HG03521 (cell line): ENCODE measurements around the gene MAD1L1.

Source experiments
- ATAC-seq: cut with Tn5 transposase; IDR thresholded peaks from one replicate; pipeline ENCODE4 v1.9.1; 2021; ENCODE audit warnings: mild to moderate bottlenecking, moderate library complexity; ENCODE audit not compliant: unreplicated experiment

MAD1L1 gene

DNA sequence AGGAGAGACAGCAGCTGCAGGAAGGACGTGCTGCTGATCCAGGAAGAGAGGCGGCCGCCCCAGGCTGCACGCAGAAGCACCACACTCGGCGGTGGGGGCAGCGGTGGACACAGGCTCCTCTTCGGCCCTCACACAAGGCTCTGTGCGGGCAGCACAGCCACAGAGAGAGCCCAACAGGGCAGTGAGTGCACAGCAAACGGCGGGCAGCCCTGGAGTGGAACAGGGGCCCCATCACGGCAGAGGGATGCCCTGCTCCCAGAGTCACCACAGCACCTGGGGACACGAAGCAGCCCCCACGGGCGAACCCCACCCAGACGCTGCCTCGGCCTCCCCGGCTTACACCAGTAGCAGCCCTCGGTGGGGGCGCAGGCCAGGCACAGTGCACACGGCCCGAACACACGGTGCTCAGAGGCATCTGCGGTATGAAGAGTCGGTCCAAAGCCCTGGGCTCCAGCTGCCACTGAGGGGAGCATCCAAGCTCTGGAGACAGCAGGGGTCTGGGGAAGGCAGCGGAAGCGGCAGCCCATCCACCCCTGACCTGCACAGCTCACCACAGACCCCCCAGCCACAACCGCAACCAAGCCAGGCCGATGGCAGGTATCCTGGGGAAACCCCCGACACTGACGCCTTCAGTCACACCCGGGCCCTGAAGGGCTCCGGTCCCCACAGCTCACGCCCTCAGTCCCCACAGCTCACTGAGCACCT is 26.1 kb upstream of the MAD1L1 start:
- peak; percentile 62 for ATAC-seq

DNA sequence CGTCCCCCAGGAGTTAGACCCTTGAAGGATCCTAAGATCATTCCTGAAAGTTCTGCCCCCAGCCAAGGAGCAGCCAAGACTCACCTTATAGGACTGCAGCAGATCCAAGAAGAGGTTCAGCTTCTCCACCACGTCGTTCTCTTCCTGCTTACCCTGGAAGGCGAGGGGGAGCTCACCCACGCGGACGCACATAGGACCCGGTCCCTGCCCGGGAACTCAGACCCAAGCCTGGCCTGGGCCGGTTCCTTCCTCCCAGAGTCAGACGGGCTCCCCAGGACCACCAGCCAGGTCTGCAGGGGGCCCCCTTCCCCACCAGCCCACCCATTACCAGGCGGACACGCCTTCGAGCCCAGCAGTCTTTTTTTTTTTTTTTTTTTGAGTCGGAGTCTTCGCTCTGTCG is 24.9 kb upstream of the MAD1L1 start:
- no peak for ATAC-seq

DNA sequence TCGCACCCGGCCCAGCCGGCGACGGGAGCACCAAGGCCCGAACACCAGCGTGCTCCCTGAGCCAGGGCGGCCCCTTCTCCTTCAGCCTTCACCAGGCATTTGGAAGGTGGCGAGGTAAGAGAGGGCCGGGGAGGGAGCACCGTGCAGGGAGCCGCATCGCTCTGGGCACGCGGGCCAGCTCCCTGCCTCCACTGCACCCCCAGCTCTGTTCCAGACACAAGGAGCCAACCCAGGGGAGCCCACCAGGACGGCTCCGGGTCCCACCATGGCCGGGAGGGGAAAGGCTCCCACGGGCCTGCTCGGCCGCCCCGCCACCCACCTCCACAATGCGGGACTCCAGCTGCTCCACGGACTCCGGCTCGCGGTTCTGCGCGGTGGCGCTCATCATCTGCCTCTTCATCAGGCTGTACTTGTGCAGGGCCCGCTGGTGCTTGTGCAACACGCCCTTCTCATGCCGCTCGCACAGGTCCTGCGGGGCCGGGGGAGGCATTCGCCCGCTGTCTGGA is 24.4 kb upstream of the MAD1L1 start:
- ATAC-seq, result no peak

DNA sequence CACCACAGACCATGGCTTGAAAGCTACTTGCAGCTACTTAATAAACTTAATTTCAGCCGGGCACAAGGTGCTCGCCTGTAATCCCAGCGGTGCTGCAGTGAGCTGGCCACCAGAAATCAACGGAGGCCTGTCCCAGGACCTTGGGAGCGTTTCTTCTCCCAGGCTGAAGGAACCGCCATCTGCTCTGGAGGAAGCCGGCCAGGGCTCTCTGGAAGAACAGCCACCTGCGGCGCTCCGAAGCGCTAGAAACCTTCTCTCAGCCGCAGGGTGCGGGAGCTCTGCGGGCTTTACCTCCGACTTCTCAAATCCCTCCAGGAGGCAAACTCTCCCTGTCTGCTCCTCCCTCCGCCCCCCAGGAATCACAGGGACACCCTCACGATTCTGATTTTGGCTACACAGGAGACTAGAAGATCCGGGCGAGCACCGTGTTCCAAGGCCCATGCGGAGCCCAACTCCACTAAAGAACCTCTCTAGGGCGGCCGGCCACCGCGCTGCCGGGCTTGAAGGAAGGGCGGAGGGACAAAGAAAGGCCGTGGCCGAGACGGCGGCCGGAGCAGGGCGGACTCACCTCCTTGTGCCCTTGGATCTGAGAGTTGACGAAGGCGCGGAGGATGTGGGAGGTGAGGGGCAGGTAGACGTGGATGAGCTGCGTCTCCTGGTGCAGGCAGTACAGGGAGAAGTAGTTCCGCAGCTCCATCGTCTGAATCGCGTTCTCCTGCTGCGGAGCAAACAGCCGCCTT is 23.7 kb upstream of the MAD1L1 start:
- no peak for ATAC-seq

DNA sequence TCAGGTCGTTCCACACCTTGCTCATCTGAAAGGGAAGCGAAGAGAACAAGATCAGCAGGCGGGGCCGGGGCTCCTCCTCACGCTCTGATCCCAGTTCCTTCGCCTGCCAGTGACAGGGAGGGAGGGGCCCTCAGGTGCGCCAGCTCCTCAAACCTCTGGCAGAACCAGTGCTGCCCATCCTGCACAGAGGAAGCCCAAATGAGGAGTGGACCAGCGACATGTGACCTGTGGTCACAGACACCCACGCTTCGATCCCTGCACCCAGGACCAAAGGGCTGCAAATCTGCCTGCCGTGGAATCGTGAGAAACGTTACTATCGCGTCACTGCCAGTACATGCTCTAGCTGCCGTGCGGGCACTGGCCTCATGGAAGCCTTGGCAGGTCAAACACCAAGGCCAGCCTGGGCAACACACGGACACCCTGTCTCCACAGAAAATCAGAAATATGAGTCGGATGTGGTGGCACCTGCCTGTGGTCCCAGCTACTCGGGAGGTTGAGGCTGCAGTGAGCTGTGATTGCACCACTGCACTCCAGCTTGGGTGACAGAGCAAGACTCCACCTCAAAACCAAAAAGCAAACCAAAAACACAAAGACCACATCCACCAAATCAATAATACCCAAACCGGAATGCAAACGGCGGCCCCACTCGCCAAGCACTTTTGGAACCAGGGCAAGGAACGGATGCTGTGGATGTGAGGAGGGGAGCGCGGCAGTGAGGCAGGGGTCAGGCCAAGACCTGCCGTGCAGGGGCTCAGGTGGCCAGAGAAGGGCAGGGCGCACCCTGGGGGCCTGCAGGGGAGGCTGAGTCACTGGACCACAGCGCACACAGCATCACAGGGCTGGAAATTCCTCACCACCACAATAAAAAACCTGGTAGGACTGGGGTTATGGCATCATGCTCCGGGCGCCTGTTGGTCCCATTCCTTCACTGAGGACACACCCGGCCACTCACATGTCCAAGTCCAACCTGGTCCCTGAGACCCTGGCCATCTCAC is 22.7 kb upstream of the MAD1L1 start:
- no peak for ATAC-seq

DNA sequence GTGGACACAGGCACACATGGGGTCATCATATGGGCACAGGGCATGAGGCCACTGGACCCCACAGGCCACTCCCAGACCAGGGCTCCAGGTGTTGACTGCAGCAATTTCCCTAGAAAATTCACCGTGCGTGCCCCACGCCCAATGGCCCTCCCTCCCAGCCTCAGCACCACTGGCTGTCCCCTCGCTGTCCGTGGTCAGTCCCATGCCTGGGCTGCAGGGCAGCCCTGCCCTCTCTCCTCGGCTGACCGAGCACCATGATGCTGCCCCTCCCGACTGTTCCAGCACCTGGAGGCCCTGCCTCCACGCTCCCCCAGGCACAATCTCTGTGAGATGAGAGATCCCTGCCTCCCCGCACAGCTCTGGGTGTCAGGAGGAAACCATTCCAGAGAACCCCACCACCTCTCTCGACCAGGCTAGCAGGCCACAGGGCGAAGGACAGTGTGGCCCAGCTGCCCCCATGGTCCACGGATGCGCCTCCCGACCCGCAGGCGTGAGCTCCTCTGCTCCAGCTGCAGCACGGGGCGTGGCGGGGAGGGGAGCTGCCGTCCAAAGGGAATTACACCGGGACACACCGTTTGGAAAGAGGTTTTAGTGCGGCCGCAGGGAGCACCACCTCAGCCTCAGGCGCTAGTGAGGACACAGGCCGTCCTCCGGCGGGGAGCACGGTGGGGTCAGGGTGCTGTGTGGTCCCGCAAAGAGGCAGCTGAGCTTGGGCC is 21.8 kb upstream of the MAD1L1 start:
- ATAC-seq, result no peak

DNA sequence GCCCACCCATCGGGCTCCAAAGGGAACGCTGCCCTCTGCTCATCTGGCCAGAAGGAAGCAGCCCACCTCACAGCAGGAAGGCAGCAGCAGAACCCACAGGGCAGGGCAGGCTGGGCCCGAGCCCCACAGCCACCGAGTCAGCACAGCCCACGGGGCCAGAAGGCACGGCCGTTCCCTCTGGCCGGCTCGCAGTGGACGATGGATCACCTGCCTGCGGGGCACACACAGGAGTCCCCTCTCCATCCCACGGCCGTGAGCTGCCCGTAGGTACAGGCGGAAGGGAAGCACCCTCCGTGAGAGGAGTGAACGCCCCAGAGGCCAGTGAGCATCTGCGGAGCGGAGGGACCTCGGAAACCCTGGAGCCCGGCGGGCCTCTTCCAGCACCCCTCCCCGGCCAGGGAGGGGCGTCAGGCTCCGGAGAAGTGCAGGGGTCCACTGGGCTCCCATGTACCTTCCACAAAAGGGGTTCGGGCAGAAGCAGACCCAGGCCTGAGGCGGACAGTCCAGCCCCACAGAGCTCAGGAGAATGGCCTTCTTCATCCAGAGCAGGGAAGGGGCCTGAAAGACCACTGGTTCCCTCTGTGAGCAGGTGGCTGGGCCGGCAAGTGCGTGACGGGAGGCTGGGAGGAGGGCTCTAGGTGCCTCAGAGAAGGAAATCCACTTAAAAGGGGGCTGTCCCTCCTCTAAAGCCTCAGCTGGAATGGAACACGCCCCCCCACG is 20.9 kb upstream of the MAD1L1 start:
- ATAC-seq, result no peak

DNA sequence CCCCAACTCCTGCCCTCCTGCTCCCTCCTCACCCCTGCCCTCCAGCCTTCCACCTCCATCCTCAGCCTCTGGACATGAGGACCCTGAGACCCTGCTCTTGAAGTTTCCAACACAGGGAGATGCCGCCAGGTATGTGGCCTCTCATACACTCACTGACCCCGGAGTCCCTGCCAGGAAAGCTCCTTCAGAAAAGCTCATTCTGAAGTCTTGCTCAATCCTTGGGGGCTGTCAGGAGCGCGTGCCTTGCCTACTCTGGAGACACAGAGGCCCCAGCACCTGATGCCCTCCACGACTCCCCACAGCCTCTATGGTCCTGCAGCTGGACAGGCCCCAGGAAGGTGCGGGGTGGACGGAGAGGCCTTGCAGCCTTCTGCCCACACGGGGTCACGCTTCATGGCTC is 20.3 kb upstream of the MAD1L1 start:
- no peak for ATAC-seq

DNA sequence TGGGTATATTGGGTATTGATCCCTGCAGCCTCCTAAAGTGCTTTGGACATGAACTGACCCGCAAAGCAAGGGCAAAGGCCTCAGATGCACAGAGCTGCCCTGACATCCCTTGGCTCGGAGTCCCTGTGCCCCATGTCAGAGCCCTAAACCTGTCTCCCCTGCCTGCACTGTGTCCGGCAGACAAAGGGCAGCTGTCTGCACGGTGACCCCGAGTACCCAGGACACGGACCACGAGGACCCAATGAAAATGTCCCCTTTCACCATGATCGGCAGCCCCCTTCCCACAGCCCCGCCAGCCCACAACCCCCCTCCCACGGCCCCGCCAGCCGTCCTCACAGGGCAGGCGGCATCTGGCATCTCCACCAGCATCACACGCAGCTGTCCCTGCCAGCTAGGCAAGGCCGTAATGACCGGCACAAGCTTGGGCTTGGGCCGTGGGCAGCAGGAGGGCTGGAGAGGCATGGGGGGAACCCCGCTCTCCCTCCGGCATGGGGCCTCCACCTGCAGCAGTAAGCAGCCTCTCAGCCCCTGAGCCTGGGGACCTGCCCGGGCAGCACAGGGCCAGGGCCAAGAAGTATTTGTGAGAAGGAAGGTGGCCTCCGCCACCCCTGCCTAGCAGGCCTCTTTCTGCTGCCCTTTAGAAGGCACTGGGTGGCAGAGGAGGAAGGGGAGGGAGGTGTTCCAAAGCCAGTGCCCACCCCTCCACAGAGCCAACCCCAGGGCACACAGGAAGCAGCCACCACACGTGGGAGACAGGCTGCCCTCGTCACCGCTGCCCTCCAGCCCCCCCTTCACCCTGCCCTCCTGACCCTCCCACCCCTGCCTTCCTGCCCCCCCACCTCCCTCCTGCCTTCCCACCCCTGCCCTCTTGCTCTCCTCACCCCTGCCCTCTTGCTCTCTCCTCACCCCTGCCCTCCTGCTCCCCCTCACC is 19.4 kb upstream of the MAD1L1 start:
- ATAC-seq, result no peak

DNA sequence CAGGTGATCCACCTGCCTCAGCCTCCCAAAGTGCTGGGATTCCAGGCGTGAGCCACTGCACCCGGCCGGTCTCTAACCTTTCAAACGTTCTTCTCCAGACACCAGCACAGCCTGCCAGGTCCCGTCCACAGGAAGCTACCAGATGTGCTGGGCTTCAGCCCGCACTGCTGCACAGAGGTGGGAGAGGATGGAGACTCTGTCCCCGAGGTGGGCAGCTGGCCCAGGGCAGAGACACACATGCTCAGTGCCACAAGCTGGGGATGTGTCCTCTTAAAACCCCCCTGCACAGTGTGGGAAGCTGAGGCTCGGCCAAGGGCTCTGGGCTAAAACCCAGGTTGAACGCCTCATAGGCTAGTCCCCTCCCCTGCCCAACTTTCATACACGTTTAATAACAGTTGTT is 18.6 kb upstream of the MAD1L1 start:
- ATAC-seq, result no peak

DNA sequence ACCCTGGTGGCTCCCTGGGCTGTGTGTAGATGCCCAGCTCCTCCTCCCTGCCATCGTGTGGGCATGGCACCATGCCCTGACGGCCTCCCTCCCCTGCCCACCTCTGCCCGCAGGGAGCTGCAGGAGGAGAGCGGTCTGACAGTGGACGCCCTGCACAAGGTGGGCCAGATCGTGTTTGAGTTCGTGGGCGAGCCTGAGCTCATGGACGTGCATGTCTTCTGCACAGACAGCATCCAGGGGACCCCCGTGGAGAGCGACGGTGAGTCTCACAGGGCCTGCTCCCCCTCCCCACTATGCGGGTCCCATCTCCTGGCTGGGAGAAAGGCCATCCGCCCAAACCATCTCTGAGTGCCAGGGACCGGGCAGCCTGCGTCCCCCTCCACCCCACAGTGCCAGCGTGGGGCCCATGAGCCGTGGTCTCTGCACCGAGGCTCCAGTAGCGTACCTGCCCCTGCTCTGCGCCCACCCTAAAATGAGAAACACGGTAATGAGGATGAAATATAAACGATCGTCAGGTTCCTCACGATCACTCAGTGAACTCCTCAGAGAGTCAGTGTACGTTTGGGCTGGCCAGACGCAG is 17.1 kb upstream of the MAD1L1 start:
- no peak for ATAC-seq

DNA sequence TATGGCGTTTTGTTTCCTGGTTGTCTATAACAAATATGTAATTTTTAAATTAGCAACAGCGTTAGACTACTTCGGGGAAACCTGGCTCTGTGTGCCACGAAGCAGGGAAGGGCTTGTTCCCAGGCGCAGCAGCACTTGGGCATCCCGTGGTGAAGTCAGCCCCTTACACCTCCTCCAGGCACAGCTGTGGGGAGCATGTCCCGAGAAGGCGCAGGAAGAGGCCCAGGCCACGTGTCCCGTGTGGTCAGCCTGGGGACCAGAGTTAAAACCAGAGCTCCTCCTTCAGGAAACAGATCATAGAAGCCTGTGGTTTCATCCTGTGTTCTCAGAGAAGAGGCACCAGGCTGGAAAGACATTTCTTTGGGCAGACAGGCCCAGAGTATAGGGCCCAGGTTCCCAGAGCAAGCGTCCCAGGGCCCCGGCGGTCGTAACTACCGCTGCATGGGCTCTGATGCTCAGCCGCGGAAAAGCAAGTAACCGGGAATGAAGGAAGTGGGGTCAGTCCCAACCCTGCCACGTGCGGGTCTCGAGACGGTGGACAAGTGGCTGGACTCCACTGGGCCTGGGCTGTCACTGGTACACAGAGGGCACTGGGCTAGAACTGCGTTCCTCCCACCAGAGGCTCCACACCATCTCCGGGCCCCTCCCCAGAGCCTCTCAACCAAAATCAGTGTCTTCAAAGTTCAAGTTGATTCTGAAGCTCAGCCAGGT is 16.4 kb upstream of the MAD1L1 start:
- no peak for ATAC-seq

DNA sequence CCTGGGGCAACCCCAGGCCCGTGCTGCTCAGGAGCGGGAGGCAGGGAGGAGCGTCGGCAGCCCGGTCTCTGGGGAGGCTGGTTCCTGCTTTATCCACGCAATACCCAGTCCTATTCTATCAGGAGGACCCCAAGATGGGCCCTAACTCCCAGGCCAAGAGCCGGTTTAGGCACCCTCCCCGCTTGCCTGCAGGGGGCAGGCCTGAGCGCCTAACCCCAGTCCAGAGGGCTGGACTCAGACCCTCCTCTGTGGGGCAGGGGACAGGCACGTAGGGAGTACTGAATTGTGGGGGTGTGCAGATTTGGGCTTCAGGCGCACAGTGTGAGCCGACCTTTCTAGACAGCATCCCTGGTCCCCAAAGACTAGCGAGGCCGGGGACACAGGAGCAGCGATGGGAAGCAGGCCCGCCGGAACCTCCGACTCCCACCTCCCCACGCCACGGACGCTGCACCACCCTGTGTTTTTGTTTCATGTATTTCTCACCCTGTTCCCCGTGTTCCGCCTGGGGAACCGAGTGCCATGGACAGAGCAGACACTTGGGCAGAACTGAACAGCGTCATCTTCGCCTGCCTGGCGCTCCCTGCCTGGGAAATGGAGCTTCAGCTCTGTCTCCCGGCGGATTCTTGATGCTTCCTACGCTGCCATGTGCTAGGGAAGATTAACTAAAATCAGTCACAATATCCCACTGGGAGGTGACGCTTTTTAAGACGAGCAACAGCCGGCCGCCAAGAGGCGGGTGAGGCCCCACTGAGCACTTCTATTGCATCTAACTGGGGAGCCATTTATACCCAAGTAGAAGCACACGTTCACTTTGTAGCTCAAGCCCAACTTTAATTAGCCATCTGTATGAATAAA is 14.6 kb upstream of the MAD1L1 start:
- ATAC-seq, result no peak

DNA sequence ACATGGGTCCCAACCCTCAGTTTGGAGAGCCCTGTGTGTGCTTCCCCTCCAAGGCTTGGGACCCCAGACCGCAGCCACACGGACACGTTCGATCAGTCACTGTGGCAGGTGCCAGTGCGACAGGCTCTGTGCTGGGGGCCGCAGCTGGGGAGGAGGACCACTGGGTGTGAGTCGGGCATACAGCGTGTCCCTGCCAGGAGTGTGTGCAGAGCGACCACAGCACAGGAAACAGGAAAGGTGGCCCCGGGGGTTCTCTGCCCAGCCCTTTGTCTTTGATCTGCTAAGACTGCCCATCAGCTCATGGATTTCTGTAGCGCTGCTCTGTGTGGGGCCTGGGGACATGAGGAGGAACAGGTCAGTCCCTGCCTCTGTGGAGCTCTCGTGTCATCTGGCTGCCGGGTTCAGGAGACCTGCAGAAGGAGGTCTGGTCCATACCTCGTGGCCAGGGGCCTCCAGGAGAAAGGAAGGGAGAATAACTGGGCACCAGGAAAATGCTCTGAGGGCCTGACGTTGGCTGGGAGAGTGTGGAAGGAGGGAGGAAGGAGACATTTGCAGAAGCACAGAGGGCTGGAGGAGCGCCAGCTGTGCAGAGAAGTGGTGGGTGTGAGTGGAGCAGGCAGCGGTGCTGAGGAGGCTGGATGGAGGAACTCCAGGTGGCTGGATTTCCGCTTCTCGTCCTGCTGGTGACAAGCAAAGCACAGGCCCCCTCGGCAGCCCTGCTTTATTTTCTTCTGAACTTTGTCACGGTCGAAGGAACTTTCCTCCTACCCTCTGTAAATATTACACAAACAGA is 13.3 kb upstream of the MAD1L1 start:
- ATAC-seq, result no peak

DNA sequence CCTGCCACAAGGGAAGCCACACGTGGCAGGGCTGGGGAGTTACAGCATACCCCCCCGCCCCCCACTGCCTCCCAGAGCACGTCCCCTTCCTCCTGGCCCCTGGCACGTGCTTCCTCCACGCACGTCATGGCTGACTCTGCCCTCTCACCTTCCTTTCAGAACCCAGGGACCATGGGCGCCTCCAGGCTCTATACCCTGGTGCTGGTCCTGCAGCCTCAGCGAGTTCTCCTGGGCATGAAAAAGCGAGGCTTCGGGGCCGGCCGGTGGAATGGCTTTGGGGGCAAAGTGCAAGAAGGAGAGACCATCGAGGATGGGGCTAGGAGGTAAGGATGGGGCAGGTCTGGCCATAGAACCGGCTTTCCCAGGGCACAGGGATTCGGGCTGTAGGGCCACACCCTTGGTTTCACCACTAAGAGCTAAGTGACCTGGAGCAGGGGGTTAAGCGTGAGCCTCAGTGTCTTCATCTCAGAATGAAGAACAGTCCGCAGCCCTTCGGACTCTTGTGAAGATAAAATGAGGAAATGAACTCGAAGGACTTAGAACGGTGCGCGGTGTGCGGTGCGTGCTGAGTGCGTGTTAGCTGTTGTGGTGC is 11.8 kb upstream of the MAD1L1 start:
- ATAC-seq, result no peak

DNA sequence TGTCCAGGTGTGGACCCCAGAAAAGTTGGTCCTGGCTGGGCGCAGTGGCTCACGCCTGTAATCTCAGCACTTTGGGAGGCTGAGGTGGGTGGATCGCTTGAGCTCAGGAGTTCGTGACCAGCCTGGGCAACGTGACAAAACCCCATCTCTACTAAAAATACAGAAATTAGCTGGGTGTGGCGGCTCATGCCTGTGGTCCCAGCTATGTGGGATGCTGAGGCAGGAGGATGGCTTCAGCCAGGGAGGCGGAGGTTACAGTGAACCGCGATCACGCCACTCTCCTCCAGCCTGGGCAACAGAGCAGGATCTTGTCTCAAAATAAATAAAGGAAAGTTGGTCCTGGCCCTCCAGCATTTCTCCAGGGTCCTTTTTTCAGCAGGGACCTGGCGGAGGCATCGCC is 10.7 kb upstream of the MAD1L1 start:
- ATAC-seq, result no peak
